Measurements from ENCODE around the gene C20orf173. TPM values are rescaled to one million over a fixed set of nuclear protein-coding genes. Genes with fewer than 3 reads are reported as not detected.

The C20orf173 gene
- total RNA-seq, 2 donors from 2014 or later: not detected

- WGBS, 2 donors: 88 to 96% methylated on average over 5 of the region's 5 CpGs
- Histone ChIP-seq H3K27me3 (no peaks in the 10 kb centered on the region), H3K27ac (no peak overlapping the region), H3K9me3 (no peaks in the 10 kb centered on the region), H3K4me3 (no peak overlapping the region), H3K4me1 (no peaks in the 10 kb centered on the region), H3K36me3 (replicated peaks in 1 of 2; ENCODE audit: insufficient read depth in 1 of 2, low read depth in 2 of 2) (peaks cover 4 to 17% of the 10 kb centered on the region in 2 donors)
- TF ChIP-seq CTCF (IDR thresholded peaks at IDR 0.05): no peak
- TF ChIP-seq POLR2A (IDR thresholded peaks at IDR 0.05): no peak
- no peak for ATAC-seq
- intact Hi-C loops (cut with DNase I): no loop called here
- DNase-seq: no peak
Measured at GRCh38 chr20:35491823-35492222, 37.6 kb downstream of the C20orf173 start.

GRCh38 chr20:35490736-35491181, 38.7 kb downstream of the C20orf173 start:
- ATAC-seq: peak; percentile 27
- WGBS, 2 donors: 72 to 95% methylated on average over 4 to 6 of the region's 6 CpGs
- no peak overlapping the region for H3K27ac ChIP-seq
- intact Hi-C loops (cut with DNase I): no loop called here
- H3K27me3 ChIP-seq: no peaks in the 10 kb centered on the region
- H3K9me3 ChIP-seq: no peaks in the 10 kb centered on the region
- no peak overlapping the region for H3K4me3 ChIP-seq
- TF ChIP-seq POLR2A (IDR thresholded peaks at IDR 0.05): peak in 1 of 3 donors; percentile 33
- TF ChIP-seq CTCF (IDR thresholded peaks at IDR 0.05): no peak
- H3K4me1 ChIP-seq: no peaks in the 10 kb centered on the region
- peak in 2 of 4 donors; percentile 13 to 41 for DNase-seq
- peaks cover 4 to 15% of the 10 kb centered on the region in 2 donors for H3K36me3 ChIP-seq (replicated peaks in 1 of 2; ENCODE audit: insufficient read depth in 1 of 2, low read depth in 2 of 2)

GRCh38 chr20:35489717-35490116, 39.7 kb downstream of the C20orf173 start:
- TF ChIP-seq CTCF (IDR thresholded peaks at IDR 0.05): no peak
- no peak for TF ChIP-seq POLR2A (IDR thresholded peaks at IDR 0.05)
- Histone ChIP-seq H3K27ac (no peak overlapping the region), H3K4me3 (no peak overlapping the region), H3K36me3 (replicated peaks in 1 of 2; ENCODE audit: insufficient read depth in 1 of 2, low read depth in 2 of 2) (peaks cover 4 to 15% of the 10 kb centered on the region in 2 donors), H3K4me1 (no peaks in the 10 kb centered on the region), H3K27me3 (no peaks in the 10 kb centered on the region), H3K9me3 (no peaks in the 10 kb centered on the region)
- 89 to 90% methylated on average over 5 of the region's 5 CpGs for WGBS, 2 donors
- no peak for DNase-seq
- ATAC-seq: no peak
- intact Hi-C loops (cut with DNase I): no loop called here

- DNase-seq (no peak), ATAC-seq (no peak)
- Histone ChIP-seq H3K27ac (no peak overlapping the region), H3K4me1 (no peaks in the 10 kb centered on the region), H3K27me3 (no peaks in the 10 kb centered on the region), H3K9me3 (no peaks in the 10 kb centered on the region), H3K4me3 (no peak overlapping the region), H3K36me3 (replicated peaks in 1 of 2; ENCODE audit: insufficient read depth in 1 of 2, low read depth in 2 of 2) (peaks cover 0 to 11% of the 10 kb centered on the region in 2 donors)
- WGBS, 2 donors: 96 to 97% methylated on average over 4 of the region's 4 CpGs
- TF ChIP-seq POLR2A (IDR thresholded peaks at IDR 0.05) (no peak), CTCF (IDR thresholded peaks at IDR 0.05) (no peak)
- intact Hi-C loops (cut with DNase I): no loop called here
Measured at GRCh38 chr20:35487479-35487878, 42.0 kb downstream of the C20orf173 start.

GRCh38 chr20:35479798-35480197, 49.7 kb downstream of the C20orf173 start:
- 93 to 99% methylated on average over 5 of the region's 5 CpGs for WGBS, 2 donors

More at GRCh38 chr20:35479798-35480197, 49.7 kb downstream of the C20orf173 start:
- DNase-seq: no peak
- Histone ChIP-seq H3K36me3 (replicated peaks in 1 of 2; ENCODE audit: insufficient read depth in 1 of 2, low read depth in 2 of 2) (peaks cover 8 to 24% of the 10 kb centered on the region in 2 donors), H3K4me1 (no peaks in the 10 kb centered on the region), H3K9me3 (no peaks in the 10 kb centered on the region), H3K4me3 (no peak overlapping the region), H3K27me3 (no peaks in the 10 kb centered on the region), H3K27ac (no peak overlapping the region)
- TF ChIP-seq POLR2A (IDR thresholded peaks at IDR 0.05): no peak
- no peak for TF ChIP-seq CTCF (IDR thresholded peaks at IDR 0.05)
- no peak for ATAC-seq
- intact Hi-C loops (cut with DNase I): no loop called here
